Colonic mucosa (tissue), 4 donors: ENCODE data around the gene STXBP2. TPM values are rescaled to one million over a fixed set of nuclear protein-coding genes. Genes with fewer than 3 reads are reported as not detected.

Source experiments
- DNase-seq: peaks from one replicate; pipeline ENCODE4 v3.0.0-alpha.2; 2020
- H3K27ac ChIP-seq: fragments of 200-600 bp; one replicate; pipeline ENCODE4 v1.8.0; 2021
- H3K27me3 ChIP-seq: fragments of 200-600 bp; one replicate; pipeline ENCODE4 v1.8.0; 2021
- H3K36me3 ChIP-seq: fragments of 200-600 bp; one replicate; pipeline ENCODE4 v1.8.0; 2021
- H3K4me1 ChIP-seq: fragments of 200-600 bp; one replicate; pipeline ENCODE4 v1.8.0; 2021; ENCODE audit warnings: mild to moderate bottlenecking
- H3K4me3 ChIP-seq: fragments of 200-600 bp; one replicate; pipeline ENCODE4 v1.8.0; 2021
- H3K9ac ChIP-seq, 2 donors: one replicate each; pipeline ENCODE4 v1.7.0; 2013; ENCODE audit warnings: control low read depth in 2 of 2, low read depth in 2 of 2, low read length in 2 of 2
- H3K9me3 ChIP-seq: fragments of 200-600 bp; one replicate; pipeline ENCODE4 v1.8.0; 2021
- intact Hi-C: fragments of 100-400 bp; cut with DNase I; formaldehyde crosslinking; loops from one replicate; pipeline ENCODE4 v1.14.1; 2022
- microRNA-seq: library from miRNA; unstranded; fragments of <30 nt; microRNA quantifications from one replicate; pipeline ENCODE4, GENCODE V29; 2019
- total RNA-seq, 2 donors: library from RNA; stranded (reverse); fragmentation: NEBNext Ultra II Directional in 1 of 2; extraction: Animal tissue kit (Norgen Biotek cat#: 25700) in 1 of 2; gene quantifications; one replicate each; pipeline ENCODE4 v1.2.1, GENCODE V29; 2021
- TF ChIP-seq, protein P1 (sequence below): fragments of 200-600 bp; IDR thresholded peaks from one replicate; pipeline ENCODE4 v1.8.0; 2022; ENCODE audit warnings: antibody characterized with exemption, mild to moderate bottlenecking
- donor health status: healthy.
- donor health status: DM: no; HTN: no; CAD: no.
- donor health status: DM: no; HTN: no; CAD: no.

Gene STXBP2
- total RNA-seq, 2 donors from 2014 or later, result 166 to 212 TPM

DNA sequence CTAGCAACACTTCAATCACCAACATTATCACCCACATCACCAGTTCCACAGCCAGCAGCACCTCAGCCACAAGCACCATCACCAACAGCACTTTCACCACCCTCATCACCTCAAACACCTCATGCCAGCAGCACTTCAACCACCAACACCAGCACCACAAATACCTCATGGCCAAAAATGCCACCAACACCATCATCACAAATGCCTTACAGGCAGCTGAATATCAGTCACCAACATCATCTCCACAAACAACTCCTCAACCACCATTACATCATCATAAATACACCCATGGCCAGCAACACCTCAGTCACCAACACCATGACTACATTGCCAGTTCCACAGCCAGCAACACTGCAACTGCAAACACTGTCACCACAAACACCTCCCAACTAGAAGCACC lies 54.6 kb downstream of the STXBP2 start:
- TF ChIP-seq, protein P1, sequence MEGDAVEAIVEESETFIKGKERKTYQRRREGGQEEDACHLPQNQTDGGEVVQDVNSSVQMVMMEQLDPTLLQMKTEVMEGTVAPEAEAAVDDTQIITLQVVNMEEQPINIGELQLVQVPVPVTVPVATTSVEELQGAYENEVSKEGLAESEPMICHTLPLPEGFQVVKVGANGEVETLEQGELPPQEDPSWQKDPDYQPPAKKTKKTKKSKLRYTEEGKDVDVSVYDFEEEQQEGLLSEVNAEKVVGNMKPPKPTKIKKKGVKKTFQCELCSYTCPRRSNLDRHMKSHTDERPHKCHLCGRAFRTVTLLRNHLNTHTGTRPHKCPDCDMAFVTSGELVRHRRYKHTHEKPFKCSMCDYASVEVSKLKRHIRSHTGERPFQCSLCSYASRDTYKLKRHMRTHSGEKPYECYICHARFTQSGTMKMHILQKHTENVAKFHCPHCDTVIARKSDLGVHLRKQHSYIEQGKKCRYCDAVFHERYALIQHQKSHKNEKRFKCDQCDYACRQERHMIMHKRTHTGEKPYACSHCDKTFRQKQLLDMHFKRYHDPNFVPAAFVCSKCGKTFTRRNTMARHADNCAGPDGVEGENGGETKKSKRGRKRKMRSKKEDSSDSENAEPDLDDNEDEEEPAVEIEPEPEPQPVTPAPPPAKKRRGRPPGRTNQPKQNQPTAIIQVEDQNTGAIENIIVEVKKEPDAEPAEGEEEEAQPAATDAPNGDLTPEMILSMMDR, result no peak
- Histone ChIP-seq H3K4me1 (no peaks in the 10 kb centered on the region), H3K27ac (no peak overlapping the region), H3K4me3 (no peak overlapping the region), H3K27me3 (no peaks in the 10 kb centered on the region), H3K9me3 (no peaks in the 10 kb centered on the region), H3K36me3 (no peaks in the 10 kb centered on the region), H3K9ac (no peak overlapping the region)
- no peak for DNase-seq
- intact Hi-C loops, result no loop called here

DNA sequence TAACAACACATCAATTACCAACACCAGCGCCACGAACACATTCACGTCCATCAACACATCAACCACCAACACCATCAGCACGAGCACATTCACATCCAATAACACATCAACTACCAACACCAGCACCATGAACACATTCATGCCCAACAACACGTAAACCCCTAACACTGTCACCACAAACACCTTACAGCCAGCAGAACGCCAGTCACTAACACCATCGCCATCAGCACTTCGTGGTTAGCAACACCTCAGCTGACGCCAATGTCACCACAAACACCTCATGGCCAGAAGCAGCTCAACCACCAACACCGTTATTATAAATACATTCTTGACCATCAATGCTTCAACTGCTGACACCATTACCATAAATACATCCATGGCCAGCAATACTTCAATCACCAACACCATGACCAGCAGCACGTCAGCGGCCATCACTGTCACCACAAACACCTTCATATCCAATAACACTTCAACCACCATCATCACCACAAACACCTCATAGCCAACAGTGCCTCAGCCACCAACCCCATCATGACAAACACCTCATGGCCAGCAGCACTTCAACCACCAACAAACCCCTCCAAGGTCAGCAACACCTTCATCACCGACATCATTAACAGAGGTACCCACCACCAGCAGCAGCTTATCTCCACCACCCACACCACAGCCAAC lies 55.6 kb downstream of the STXBP2 start:
- TF ChIP-seq, protein P1, result no peak
- no peaks in the 10 kb centered on the region for H3K36me3 ChIP-seq
- no peaks in the 10 kb centered on the region for H3K4me1 ChIP-seq
- H3K4me3 ChIP-seq, result no peak overlapping the region
- H3K9me3 ChIP-seq, result no peaks in the 10 kb centered on the region
- H3K27me3 ChIP-seq, result no peaks in the 10 kb centered on the region
- H3K27ac ChIP-seq, result no peak overlapping the region
- no peak for DNase-seq
- intact Hi-C loops, result no loop called here
- no peak overlapping the region for H3K9ac ChIP-seq

DNA sequence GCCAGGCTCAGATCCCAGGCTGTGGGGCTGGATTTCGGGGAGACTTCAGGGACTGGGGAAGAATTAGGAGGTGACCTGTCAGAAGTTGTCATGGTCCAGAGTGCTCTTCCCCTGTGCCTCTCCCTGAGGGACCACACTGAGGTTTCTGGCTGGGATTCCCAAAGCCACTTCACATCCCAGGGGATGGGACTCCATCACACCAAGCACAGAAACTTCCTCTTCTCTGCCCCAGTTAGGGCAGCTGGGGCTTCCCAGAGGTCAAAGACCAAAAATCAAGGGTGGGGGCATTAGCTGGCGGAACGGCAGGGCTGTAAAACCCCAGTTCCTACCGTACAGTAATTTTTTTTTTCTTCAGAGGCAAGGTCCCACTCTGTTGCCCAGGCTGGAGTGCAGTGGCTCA lies 57.6 kb downstream of the STXBP2 start:
- no peak for DNase-seq
- Histone ChIP-seq H3K27ac (no peak overlapping the region), H3K9ac (no peak overlapping the region), H3K4me1 (no peaks in the 10 kb centered on the region), H3K36me3 (no peaks in the 10 kb centered on the region), H3K27me3 (no peaks in the 10 kb centered on the region), H3K4me3 (no peak overlapping the region), H3K9me3 (no peaks in the 10 kb centered on the region)
- intact Hi-C loops, result no loop called here
- TF ChIP-seq, protein P1, result no peak

Small RNA genes within 50 kb of the gene (microRNA-seq; reads per million reads assigned to microRNA genes)
- not detected for gene MIR6792

Other genes with a start within 250 kb of the STXBP2 start
- 1 to 10 TPM; 5.7 to 6.6 TPM for gene PEX11G, start 148.1 kb upstream of the STXBP2 start, total RNA-seq
- 10 to 100 TPM; 20.2 to 44.1 TPM for gene ZNF358, start 121.0 kb upstream of the STXBP2 start, total RNA-seq
- 10 to 100 TPM; 17.8 to 26.5 TPM for gene MCOLN1, start 114.5 kb upstream of the STXBP2 start, total RNA-seq
- 100 to 1,000 TPM in 1 of 2 donors, 10 to 100 TPM in 1; 93.0 to 131 TPM for gene PNPLA6, start 101.4 kb upstream of the STXBP2 start, total RNA-seq
- gene CAMSAP3, start 41.2 kb upstream of the STXBP2 start, total RNA-seq, result 10 to 100 TPM; 41.1 to 55.4 TPM
- gene XAB2, start 7.6 kb upstream of the STXBP2 start, total RNA-seq, result 10 to 100 TPM; 28.3 to 48.1 TPM
- gene PET100, start 7.3 kb upstream of the STXBP2 start, total RNA-seq, result 100 to 1,000 TPM; 118 to 141 TPM
- under 1 TPM in 1 of 2 donors, not detected in 1; 0.32 TPM for gene PCP2, start 3.4 kb upstream of the STXBP2 start, total RNA-seq
- not detected for gene RETN, start 31.9 kb downstream of the STXBP2 start, total RNA-seq
- under 1 TPM in 1 of 2 donors, not detected in 1; 0.20 TPM for gene MCEMP1, start 40.0 kb downstream of the STXBP2 start, total RNA-seq
- gene TRAPPC5, start 43.7 kb downstream of the STXBP2 start, total RNA-seq, result 100 to 1,000 TPM; 107 to 139 TPM
- gene FCER2, start 65.0 kb downstream of the STXBP2 start, total RNA-seq, result 1 to 10 TPM in 1 of 2 donors, under 1 TPM in 1; 0.35 to 1.3 TPM
- gene CLEC4G, start 95.0 kb downstream of the STXBP2 start, total RNA-seq, result under 1 TPM; 0.17 to 0.53 TPM
- 10 to 100 TPM in 1 of 2 donors, 1 to 10 TPM in 1; 4.0 to 12.1 TPM for gene CD209, start 110.4 kb downstream of the STXBP2 start, total RNA-seq
- not detected for gene CLEC4M, start 126.1 kb downstream of the STXBP2 start, total RNA-seq
- gene EVI5L, start 193.1 kb downstream of the STXBP2 start, total RNA-seq, result 10 to 100 TPM; 10.6 to 12.0 TPM
- under 1 TPM; 0.22 to 0.37 TPM for gene PRR36, start 237.3 kb downstream of the STXBP2 start, total RNA-seq